Neural cell (in vitro differentiated cells): ENCODE measurements around the gene PLIN4. TPM values are rescaled to one million over a fixed set of nuclear protein-coding genes. Genes with fewer than 3 reads are reported as not detected.

ENCODE experiments used
- H2AFZ ChIP-seq: fragments of 200-600, 300-800 bp; sonication (generic), shearing (Covaris generic); 2 replicates; pipeline ENCODE4 v1.6.0; 2014; ENCODE audit warnings: low read depth, mild to moderate bottlenecking, antibody characterized with exemption, low read length, moderate library complexity
- H3F3A ChIP-seq: fragments of 200-600 bp; shearing (Covaris generic); 2 replicates; pipeline ENCODE4 v1.6.1; 2016; ENCODE audit warnings: mild to moderate bottlenecking, moderate library complexity, mixed read lengths, antibody characterized with exemption, low read length; ENCODE audit not compliant: insufficient read depth, poor library complexity, severe bottlenecking
- H3K27ac ChIP-seq: fragments of 200-600, 300-800 bp; sonication (generic), shearing (Covaris generic); 2 replicates; pipeline ENCODE4 v1.5.1; 2014; ENCODE audit warnings: mild to moderate bottlenecking, low read length, moderate library complexity
- H3K27me3 ChIP-seq: fragments of 300-800, 200-600 bp; sonication (generic), shearing (Covaris generic); 2 replicates; pipeline ENCODE4 v1.6.0; 2014; ENCODE audit warnings: mild to moderate bottlenecking, low read depth, low read length, moderate library complexity; ENCODE audit not compliant: insufficient read depth
- H3K36me3 ChIP-seq: fragments of 300-800, 200-600 bp; sonication (generic), shearing (Covaris generic); 2 replicates; pipeline ENCODE4 v1.5.1; 2014; ENCODE audit warnings: mild to moderate bottlenecking, antibody characterized with exemption, low read length, moderate library complexity; ENCODE audit not compliant: insufficient read depth
- H3K4me2 ChIP-seq: fragments of 300-800, 200-600 bp; sonication (generic), shearing (Covaris generic); 2 replicates; pipeline ENCODE4 v1.6.0; 2014; ENCODE audit warnings: mild to moderate bottlenecking, low read length
- H3K4me3 ChIP-seq: fragments of 300-800, 200-600 bp; sonication (generic), shearing (Covaris generic); 2 replicates; pipeline ENCODE4 v1.5.1; 2014; ENCODE audit warnings: mild to moderate bottlenecking, low read length, moderate library complexity
- H3K79me2 ChIP-seq: fragments of 200-600 bp; shearing (Covaris generic); replicated peaks from 2 replicates; pipeline ENCODE4 v1.6.0; 2014; ENCODE audit warnings: mild to moderate bottlenecking, low read length, moderate library complexity; ENCODE audit not compliant: insufficient read depth
- H3K9ac ChIP-seq: fragments of 300-800, 200-600 bp; sonication (generic), shearing (Covaris generic); 2 replicates; pipeline ENCODE4 v1.6.1; 2016; ENCODE audit warnings: mild to moderate bottlenecking, low read length, mixed read lengths
- H3K9me2 ChIP-seq: fragments of 200-600 bp; shearing (Covaris generic); 2 replicates; pipeline ENCODE4 v1.6.1; 2016; ENCODE audit warnings: mild to moderate bottlenecking, low read length, mixed read lengths; ENCODE audit not compliant: insufficient read depth
- H3K9me3 ChIP-seq: fragments of 200-600, 300-800 bp; sonication (generic), shearing (Covaris generic); 2 replicates; pipeline ENCODE4 v1.6.1; 2016; ENCODE audit warnings: mild to moderate bottlenecking, mixed run types, low read length, moderate library complexity, mixed read lengths
- H4K20me1 ChIP-seq: fragments of 200-600 bp; shearing (Covaris generic); 2 replicates; pipeline ENCODE4 v1.6.1; 2016; ENCODE audit warnings: mild to moderate bottlenecking, mixed run types; ENCODE audit not compliant: insufficient read depth
- CTCF ChIP-seq: fragments of 450-650 bp; IDR thresholded peaks from 2 replicates; pipeline ENCODE4 v1.5.1; 2014; ENCODE audit warnings: antibody characterized with exemption, mild to moderate bottlenecking, moderate library complexity; ENCODE audit not compliant: poor library complexity, severe bottlenecking
- EP300 ChIP-seq: fragments of 450-650 bp; conservative IDR thresholded peaks from 2 replicates; pipeline ENCODE4 v1.6.1; 2014; ENCODE audit warnings: antibody characterized with exemption, mild to moderate bottlenecking, moderate library complexity; ENCODE audit not compliant: poor library complexity, severe bottlenecking
- EZH2 ChIP-seq: fragments of 200-600, 300-800 bp; shearing (Covaris generic), sonication (generic); IDR thresholded peaks from 2 replicates; pipeline ENCODE4 v1.6.1; 2014; ENCODE audit warnings: antibody characterized with exemption, low read length, borderline replicate concordance, mild to moderate bottlenecking; ENCODE audit not compliant: insufficient read depth, poor library complexity, severe bottlenecking
- MXI1 ChIP-seq: fragments of 450-650 bp; conservative IDR thresholded peaks from 2 replicates; pipeline ENCODE4 v1.6.1; 2014; ENCODE audit warnings: antibody characterized with exemption, mild to moderate bottlenecking; ENCODE audit not compliant: poor library complexity, severe bottlenecking
- POLR2AphosphoS5 ChIP-seq: IDR thresholded peaks from 2 replicates; pipeline ENCODE4 v1.6.1; 2012
- RAD21 ChIP-seq: fragments of 450-650 bp; conservative IDR thresholded peaks from 2 replicates; pipeline ENCODE4 v1.6.1; 2014; ENCODE audit warnings: antibody characterized with exemption, mild to moderate bottlenecking, moderate library complexity
- SMC3 ChIP-seq: fragments of 450-650 bp; conservative IDR thresholded peaks from 2 replicates; pipeline ENCODE4 v1.6.1; 2014; ENCODE audit warnings: antibody characterized with exemption, mild to moderate bottlenecking, moderate library complexity; ENCODE audit not compliant: poor library complexity
- TAF1 ChIP-seq: IDR thresholded peaks from 2 replicates; pipeline ENCODE4 v1.6.1; 2012; ENCODE audit warnings: low read depth
- polyA plus RNA-seq: library from polyadenylated mRNA; depleted of rRNA; stranded (reverse); fragments of >200 nt; gene quantifications from 2 replicates; pipeline ENCODE4 v1.2.3, GENCODE V29; 2014
- TF ChIP-seq, protein P1 (sequence below): IDR thresholded peaks from 2 replicates; pipeline ENCODE4 v1.6.1; 2012; ENCODE audit warnings: borderline replicate concordance

Gene PLIN4
- polyA plus RNA-seq, 1 donor from 2014 or later, result not detected

GRCh38 chr19:4487572-4487971, 30.7 kb downstream of the PLIN4 start:
- Histone ChIP-seq H2AFZ (no peak overlapping the region), H3K9ac (no peak overlapping the region), H3K4me2 (no peak overlapping the region), H3K27me3 (no peaks in the 10 kb centered on the region), H3F3A (no peaks in the 10 kb centered on the region), H3K4me3 (no peak overlapping the region), H3K27ac (no peak overlapping the region), H3K36me3 (no peaks in the 10 kb centered on the region), H4K20me1 (no peaks in the 10 kb centered on the region), H3K79me2 (no peaks in the 10 kb centered on the region), H3K9me3 (no peaks in the 10 kb centered on the region), H3K9me2 (no peaks in the 10 kb centered on the region)
- TF ChIP-seq EZH2, result no peak

GRCh38 chr19:4483385-4483784, 34.9 kb downstream of the PLIN4 start:
- H3K36me3 ChIP-seq, result no peaks in the 10 kb centered on the region
- no peaks in the 10 kb centered on the region for H3K9me3 ChIP-seq
- H3F3A ChIP-seq, result no peaks in the 10 kb centered on the region
- no peak overlapping the region for H3K4me3 ChIP-seq
- no peaks in the 10 kb centered on the region for H4K20me1 ChIP-seq
- no peak for TF ChIP-seq SMC3
- TF ChIP-seq TAF1, result no peak
- TF ChIP-seq, protein P1, sequence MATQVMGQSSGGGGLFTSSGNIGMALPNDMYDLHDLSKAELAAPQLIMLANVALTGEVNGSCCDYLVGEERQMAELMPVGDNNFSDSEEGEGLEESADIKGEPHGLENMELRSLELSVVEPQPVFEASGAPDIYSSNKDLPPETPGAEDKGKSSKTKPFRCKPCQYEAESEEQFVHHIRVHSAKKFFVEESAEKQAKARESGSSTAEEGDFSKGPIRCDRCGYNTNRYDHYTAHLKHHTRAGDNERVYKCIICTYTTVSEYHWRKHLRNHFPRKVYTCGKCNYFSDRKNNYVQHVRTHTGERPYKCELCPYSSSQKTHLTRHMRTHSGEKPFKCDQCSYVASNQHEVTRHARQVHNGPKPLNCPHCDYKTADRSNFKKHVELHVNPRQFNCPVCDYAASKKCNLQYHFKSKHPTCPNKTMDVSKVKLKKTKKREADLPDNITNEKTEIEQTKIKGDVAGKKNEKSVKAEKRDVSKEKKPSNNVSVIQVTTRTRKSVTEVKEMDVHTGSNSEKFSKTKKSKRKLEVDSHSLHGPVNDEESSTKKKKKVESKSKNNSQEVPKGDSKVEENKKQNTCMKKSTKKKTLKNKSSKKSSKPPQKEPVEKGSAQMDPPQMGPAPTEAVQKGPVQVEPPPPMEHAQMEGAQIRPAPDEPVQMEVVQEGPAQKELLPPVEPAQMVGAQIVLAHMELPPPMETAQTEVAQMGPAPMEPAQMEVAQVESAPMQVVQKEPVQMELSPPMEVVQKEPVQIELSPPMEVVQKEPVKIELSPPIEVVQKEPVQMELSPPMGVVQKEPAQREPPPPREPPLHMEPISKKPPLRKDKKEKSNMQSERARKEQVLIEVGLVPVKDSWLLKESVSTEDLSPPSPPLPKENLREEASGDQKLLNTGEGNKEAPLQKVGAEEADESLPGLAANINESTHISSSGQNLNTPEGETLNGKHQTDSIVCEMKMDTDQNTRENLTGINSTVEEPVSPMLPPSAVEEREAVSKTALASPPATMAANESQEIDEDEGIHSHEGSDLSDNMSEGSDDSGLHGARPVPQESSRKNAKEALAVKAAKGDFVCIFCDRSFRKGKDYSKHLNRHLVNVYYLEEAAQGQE, result no peak
- TF ChIP-seq MXI1, result no peak
- TF ChIP-seq POLR2AphosphoS5, result no peak
- no peak for TF ChIP-seq CTCF
- no peak overlapping the region for H3K9ac ChIP-seq
- H3K79me2 ChIP-seq, result no peaks in the 10 kb centered on the region
- H3K27me3 ChIP-seq, result no peaks in the 10 kb centered on the region
- H3K4me2 ChIP-seq, result no peak overlapping the region
- H2AFZ ChIP-seq, result no peak overlapping the region
- no peaks in the 10 kb centered on the region for H3K9me2 ChIP-seq
- no peak overlapping the region for H3K27ac ChIP-seq

DNA sequence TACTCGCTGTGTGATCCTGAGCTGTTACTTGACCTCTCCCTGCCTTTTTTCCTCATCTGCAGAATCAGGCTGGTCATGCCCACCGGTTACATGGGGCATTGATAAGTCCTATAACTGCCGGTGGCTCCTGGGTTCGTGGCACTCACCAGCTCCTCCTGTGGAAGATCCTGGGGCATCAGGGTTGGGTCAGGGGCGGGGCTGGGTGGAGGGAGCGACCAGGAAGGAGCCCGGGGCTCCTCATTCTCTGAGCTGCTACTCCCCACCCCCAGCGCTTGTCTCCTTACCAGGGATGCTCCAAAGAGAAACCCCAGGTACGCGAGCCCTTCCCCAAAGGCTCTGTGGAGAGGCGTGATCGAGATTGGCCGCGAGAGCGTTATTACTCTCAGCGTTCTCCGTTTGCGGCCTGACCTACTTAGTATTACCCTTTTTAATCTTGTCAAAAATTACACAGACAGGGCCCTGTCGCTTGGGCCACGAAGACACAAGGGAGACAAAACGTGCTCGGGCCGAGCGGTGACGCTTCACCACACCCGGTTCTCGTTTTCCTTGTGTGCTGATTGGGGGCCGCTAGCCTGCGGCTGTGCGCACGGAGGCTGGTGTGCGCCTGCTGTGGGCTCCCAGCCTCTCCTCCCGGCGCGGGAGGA, 35.4 kb downstream of the PLIN4 start:
- no peaks in the 10 kb centered on the region for H3F3A ChIP-seq
- no peaks in the 10 kb centered on the region for H3K36me3 ChIP-seq
- H4K20me1 ChIP-seq, result no peaks in the 10 kb centered on the region
- H3K79me2 ChIP-seq, result no peaks in the 10 kb centered on the region
- H3K4me2 ChIP-seq, result no peak overlapping the region
- no peaks in the 10 kb centered on the region for H3K9me3 ChIP-seq
- no peak overlapping the region for H3K27ac ChIP-seq
- TF ChIP-seq EP300, result no peak
- TF ChIP-seq MXI1, result no peak
- TF ChIP-seq, protein P1, result no peak
- no peak for TF ChIP-seq RAD21
- no peak for TF ChIP-seq CTCF
- TF ChIP-seq POLR2AphosphoS5, result no peak
- TF ChIP-seq EZH2, result no peak
- no peak for TF ChIP-seq TAF1
- TF ChIP-seq SMC3, result no peak
- H3K9me2 ChIP-seq, result no peaks in the 10 kb centered on the region
- H2AFZ ChIP-seq, result no peak overlapping the region
- no peak overlapping the region for H3K9ac ChIP-seq
- no peaks in the 10 kb centered on the region for H3K27me3 ChIP-seq
- no peak overlapping the region for H3K4me3 ChIP-seq
